ENCODE measurements around the gene PRPF38B. TPM values are rescaled to one million over a fixed set of nuclear protein-coding genes. Genes with fewer than 3 reads are reported as not detected.

Gene PRPF38B
- total RNA-seq, 1 experiment from 2014 or later, result 50.5 TPM

DNA sequence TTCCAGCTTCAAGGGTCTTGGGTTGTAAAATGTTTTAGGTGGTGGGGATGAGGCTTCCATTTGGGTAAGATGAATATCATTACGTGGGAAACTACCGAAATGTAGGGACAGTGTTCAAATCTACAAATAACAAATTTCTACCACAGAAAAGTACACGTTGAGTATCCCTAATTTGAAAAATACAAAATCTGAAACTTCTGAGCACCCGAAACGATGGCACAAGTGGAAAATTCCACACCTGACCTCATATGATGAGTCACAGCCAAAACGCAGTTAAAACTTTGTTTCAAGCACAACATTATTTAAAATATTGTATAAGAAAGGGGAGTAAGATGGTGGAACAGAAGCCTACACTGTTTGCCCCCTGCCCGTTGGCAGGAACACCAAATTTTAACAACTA is 22.4 kb upstream of the PRPF38B start:
- Mint-ChIP-seq H3K27me3 (ENCODE audit: low read depth) (no peaks in the 10 kb centered on the region; the same call in none of the 2 replicates), H3K4me3 (no peak overlapping the region), H3K4me1 (no peaks in the 10 kb centered on the region), H3K27ac (no peak overlapping the region), H3K36me3 (peaks cover 4% of the 10 kb centered on the region), H3K9me3 (peaks cover 28% of the 10 kb centered on the region)
- POLR2A ChIA-PET, result no interaction called here
- no peak for ATAC-seq
- DNase-seq (ENCODE audit: low spot score), result no peak
- TF ChIP-seq TCF7 (CRISPR knock-in tag; IDR thresholded peaks at IDR 0.05; ENCODE audit: low read depth) (no peak), ZNF396 (CRISPR knock-in tag; IDR thresholded peaks at IDR 0.05; ENCODE audit: borderline replicate concordance) (no peak), NFYB (CRISPR knock-in tag; conservative IDR thresholded peaks at IDR 0.05; ENCODE audit: low read depth) (no peak), KAT7 (CRISPR knock-in tag; IDR thresholded peaks at IDR 0.05; ENCODE audit: borderline replicate concordance) (no peak)
- TF ChIP-seq, protein P1, sequence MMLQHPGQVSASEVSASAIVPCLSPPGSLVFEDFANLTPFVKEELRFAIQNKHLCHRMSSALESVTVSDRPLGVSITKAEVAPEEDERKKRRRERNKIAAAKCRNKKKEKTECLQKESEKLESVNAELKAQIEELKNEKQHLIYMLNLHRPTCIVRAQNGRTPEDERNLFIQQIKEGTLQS (CRISPR knock-in tag; conservative IDR thresholded peaks at IDR 0.05), result no peak
- TF ChIP-seq, protein P2, sequence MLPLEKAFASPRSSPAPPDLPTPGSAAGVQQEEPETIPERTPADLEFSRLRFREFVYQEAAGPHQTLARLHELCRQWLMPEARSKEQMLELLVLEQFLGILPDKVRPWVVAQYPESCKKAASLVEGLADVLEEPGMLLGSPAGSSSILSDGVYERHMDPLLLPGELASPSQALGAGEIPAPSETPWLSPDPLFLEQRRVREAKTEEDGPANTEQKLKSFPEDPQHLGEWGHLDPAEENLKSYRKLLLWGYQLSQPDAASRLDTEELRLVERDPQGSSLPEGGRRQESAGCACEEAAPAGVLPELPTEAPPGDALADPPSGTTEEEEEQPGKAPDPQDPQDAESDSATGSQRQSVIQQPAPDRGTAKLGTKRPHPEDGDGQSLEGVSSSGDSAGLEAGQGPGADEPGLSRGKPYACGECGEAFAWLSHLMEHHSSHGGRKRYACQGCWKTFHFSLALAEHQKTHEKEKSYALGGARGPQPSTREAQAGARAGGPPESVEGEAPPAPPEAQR (CRISPR knock-in tag; IDR thresholded peaks at IDR 0.05), result no peak
- TF ChIP-seq, protein P3, sequence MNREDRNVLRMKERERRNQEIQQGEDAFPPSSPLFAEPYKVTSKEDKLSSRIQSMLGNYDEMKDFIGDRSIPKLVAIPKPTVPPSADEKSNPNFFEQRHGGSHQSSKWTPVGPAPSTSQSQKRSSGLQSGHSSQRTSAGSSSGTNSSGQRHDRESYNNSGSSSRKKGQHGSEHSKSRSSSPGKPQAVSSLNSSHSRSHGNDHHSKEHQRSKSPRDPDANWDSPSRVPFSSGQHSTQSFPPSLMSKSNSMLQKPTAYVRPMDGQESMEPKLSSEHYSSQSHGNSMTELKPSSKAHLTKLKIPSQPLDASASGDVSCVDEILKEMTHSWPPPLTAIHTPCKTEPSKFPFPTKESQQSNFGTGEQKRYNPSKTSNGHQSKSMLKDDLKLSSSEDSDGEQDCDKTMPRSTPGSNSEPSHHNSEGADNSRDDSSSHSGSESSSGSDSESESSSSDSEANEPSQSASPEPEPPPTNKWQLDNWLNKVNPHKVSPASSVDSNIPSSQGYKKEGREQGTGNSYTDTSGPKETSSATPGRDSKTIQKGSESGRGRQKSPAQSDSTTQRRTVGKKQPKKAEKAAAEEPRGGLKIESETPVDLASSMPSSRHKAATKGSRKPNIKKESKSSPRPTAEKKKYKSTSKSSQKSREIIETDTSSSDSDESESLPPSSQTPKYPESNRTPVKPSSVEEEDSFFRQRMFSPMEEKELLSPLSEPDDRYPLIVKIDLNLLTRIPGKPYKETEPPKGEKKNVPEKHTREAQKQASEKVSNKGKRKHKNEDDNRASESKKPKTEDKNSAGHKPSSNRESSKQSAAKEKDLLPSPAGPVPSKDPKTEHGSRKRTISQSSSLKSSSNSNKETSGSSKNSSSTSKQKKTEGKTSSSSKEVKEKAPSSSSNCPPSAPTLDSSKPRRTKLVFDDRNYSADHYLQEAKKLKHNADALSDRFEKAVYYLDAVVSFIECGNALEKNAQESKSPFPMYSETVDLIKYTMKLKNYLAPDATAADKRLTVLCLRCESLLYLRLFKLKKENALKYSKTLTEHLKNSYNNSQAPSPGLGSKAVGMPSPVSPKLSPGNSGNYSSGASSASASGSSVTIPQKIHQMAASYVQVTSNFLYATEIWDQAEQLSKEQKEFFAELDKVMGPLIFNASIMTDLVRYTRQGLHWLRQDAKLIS (CRISPR knock-in tag; IDR thresholded peaks at IDR 0.05; ENCODE audit: borderline replicate concordance), result no peak
- TF ChIP-seq, protein P4, sequence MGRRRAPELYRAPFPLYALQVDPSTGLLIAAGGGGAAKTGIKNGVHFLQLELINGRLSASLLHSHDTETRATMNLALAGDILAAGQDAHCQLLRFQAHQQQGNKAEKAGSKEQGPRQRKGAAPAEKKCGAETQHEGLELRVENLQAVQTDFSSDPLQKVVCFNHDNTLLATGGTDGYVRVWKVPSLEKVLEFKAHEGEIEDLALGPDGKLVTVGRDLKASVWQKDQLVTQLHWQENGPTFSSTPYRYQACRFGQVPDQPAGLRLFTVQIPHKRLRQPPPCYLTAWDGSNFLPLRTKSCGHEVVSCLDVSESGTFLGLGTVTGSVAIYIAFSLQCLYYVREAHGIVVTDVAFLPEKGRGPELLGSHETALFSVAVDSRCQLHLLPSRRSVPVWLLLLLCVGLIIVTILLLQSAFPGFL (CRISPR knock-in tag; IDR thresholded peaks at IDR 0.05; ENCODE audit: borderline replicate concordance), result no peak
- TF ChIP-seq, protein P5, sequence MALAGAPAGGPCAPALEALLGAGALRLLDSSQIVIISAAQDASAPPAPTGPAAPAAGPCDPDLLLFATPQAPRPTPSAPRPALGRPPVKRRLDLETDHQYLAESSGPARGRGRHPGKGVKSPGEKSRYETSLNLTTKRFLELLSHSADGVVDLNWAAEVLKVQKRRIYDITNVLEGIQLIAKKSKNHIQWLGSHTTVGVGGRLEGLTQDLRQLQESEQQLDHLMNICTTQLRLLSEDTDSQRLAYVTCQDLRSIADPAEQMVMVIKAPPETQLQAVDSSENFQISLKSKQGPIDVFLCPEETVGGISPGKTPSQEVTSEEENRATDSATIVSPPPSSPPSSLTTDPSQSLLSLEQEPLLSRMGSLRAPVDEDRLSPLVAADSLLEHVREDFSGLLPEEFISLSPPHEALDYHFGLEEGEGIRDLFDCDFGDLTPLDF (CRISPR knock-in tag; IDR thresholded peaks at IDR 0.05), result no peak
- TF ChIP-seq, protein P6, sequence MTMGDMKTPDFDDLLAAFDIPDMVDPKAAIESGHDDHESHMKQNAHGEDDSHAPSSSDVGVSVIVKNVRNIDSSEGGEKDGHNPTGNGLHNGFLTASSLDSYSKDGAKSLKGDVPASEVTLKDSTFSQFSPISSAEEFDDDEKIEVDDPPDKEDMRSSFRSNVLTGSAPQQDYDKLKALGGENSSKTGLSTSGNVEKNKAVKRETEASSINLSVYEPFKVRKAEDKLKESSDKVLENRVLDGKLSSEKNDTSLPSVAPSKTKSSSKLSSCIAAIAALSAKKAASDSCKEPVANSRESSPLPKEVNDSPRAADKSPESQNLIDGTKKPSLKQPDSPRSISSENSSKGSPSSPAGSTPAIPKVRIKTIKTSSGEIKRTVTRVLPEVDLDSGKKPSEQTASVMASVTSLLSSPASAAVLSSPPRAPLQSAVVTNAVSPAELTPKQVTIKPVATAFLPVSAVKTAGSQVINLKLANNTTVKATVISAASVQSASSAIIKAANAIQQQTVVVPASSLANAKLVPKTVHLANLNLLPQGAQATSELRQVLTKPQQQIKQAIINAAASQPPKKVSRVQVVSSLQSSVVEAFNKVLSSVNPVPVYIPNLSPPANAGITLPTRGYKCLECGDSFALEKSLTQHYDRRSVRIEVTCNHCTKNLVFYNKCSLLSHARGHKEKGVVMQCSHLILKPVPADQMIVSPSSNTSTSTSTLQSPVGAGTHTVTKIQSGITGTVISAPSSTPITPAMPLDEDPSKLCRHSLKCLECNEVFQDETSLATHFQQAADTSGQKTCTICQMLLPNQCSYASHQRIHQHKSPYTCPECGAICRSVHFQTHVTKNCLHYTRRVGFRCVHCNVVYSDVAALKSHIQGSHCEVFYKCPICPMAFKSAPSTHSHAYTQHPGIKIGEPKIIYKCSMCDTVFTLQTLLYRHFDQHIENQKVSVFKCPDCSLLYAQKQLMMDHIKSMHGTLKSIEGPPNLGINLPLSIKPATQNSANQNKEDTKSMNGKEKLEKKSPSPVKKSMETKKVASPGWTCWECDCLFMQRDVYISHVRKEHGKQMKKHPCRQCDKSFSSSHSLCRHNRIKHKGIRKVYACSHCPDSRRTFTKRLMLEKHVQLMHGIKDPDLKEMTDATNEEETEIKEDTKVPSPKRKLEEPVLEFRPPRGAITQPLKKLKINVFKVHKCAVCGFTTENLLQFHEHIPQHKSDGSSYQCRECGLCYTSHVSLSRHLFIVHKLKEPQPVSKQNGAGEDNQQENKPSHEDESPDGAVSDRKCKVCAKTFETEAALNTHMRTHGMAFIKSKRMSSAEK (CRISPR knock-in tag; IDR thresholded peaks at IDR 0.05; ENCODE audit: borderline replicate concordance), result no peak
- TF ChIP-seq, protein P7, sequence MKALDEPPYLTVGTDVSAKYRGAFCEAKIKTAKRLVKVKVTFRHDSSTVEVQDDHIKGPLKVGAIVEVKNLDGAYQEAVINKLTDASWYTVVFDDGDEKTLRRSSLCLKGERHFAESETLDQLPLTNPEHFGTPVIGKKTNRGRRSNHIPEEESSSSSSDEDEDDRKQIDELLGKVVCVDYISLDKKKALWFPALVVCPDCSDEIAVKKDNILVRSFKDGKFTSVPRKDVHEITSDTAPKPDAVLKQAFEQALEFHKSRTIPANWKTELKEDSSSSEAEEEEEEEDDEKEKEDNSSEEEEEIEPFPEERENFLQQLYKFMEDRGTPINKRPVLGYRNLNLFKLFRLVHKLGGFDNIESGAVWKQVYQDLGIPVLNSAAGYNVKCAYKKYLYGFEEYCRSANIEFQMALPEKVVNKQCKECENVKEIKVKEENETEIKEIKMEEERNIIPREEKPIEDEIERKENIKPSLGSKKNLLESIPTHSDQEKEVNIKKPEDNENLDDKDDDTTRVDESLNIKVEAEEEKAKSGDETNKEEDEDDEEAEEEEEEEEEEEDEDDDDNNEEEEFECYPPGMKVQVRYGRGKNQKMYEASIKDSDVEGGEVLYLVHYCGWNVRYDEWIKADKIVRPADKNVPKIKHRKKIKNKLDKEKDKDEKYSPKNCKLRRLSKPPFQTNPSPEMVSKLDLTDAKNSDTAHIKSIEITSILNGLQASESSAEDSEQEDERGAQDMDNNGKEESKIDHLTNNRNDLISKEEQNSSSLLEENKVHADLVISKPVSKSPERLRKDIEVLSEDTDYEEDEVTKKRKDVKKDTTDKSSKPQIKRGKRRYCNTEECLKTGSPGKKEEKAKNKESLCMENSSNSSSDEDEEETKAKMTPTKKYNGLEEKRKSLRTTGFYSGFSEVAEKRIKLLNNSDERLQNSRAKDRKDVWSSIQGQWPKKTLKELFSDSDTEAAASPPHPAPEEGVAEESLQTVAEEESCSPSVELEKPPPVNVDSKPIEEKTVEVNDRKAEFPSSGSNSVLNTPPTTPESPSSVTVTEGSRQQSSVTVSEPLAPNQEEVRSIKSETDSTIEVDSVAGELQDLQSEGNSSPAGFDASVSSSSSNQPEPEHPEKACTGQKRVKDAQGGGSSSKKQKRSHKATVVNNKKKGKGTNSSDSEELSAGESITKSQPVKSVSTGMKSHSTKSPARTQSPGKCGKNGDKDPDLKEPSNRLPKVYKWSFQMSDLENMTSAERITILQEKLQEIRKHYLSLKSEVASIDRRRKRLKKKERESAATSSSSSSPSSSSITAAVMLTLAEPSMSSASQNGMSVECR (CRISPR knock-in tag; IDR thresholded peaks at IDR 0.05; ENCODE audit: borderline replicate concordance), result no peak
- CTCF ChIA-PET, result no interaction called here

Data from WTC11 (cell line).